Measurements from ENCODE around the gene CCNB1.
"Not testable (repeated sequence)": the region's sequence is repeated elsewhere in the genome, so short reads cannot be mapped to it uniquely, and the experiment has no call there.

Gene CCNB1

GRCh38 chr5:69166686-69167492 lies at the start of gene CCNB1:
Gene CCNB1, plus strand, starts transcription at chr5:69167150. Its CDS starts 113 bp downstream, at chr5:69167263.
- DNase-seq (ENCODE audit: low spot score), result peak; percentile 100

GRCh38 chr5:69129413-69129812 lies 37.5 kb upstream of the CCNB1 start:
- DNase-seq (ENCODE audit: low spot score), result peak; percentile 36

- no peak for DNase-seq (ENCODE audit: low spot score)
These were observed 36.7 kb upstream of the CCNB1 start for GRCh38 chr5:69130241-69130640.

GRCh38 chr5:69131304-69131703 lies 35.6 kb upstream of the CCNB1 start:
- no peak for DNase-seq (ENCODE audit: low spot score)

GRCh38 chr5:69134126-69134525 lies 32.8 kb upstream of the CCNB1 start:
- DNase-seq (ENCODE audit: low spot score), result no peak

- no peak for DNase-seq (ENCODE audit: low spot score)
These were observed 30.7 kb upstream of the CCNB1 start for GRCh38 chr5:69136293-69136692.

GRCh38 chr5:69137208-69137607 lies 29.7 kb upstream of the CCNB1 start:
- not testable (repeated sequence) for DNase-seq (ENCODE audit: low spot score)

- DNase-seq (ENCODE audit: low spot score), result no peak
These were observed 29.1 kb upstream of the CCNB1 start for GRCh38 chr5:69137807-69138206.

GRCh38 chr5:69138766-69139165 lies 28.2 kb upstream of the CCNB1 start:
- DNase-seq (ENCODE audit: low spot score), result no peak

GRCh38 chr5:69140239-69140638 lies 26.7 kb upstream of the CCNB1 start:
- not testable (repeated sequence) for DNase-seq (ENCODE audit: low spot score)

- DNase-seq (ENCODE audit: low spot score), result no peak
These were observed 26.1 kb upstream of the CCNB1 start for GRCh38 chr5:69140827-69141226.

GRCh38 chr5:69148576-69148975 lies 18.4 kb upstream of the CCNB1 start:
- DNase-seq (ENCODE audit: low spot score), result not testable (repeated sequence)

GRCh38 chr5:69148981-69149675 lies 17.8 kb upstream of the CCNB1 start:
- no peak for DNase-seq (ENCODE audit: low spot score)

- no peak for DNase-seq (ENCODE audit: low spot score)
These were observed 17.3 kb upstream of the CCNB1 start for GRCh38 chr5:69149676-69150010.

- no peak for DNase-seq (ENCODE audit: low spot score)
These were observed 14.2 kb upstream of the CCNB1 start for GRCh38 chr5:69152731-69153130.

- DNase-seq (ENCODE audit: low spot score), result no peak
These were observed 10.5 kb upstream of the CCNB1 start for GRCh38 chr5:69156456-69156855.

- no peak for DNase-seq (ENCODE audit: low spot score)
These were observed 8.9 kb upstream of the CCNB1 start for GRCh38 chr5:69158039-69158438.

GRCh38 chr5:69160651-69161050 lies 6.3 kb upstream of the CCNB1 start:
- DNase-seq (ENCODE audit: low spot score), result no peak

- peak; percentile 32 for DNase-seq (ENCODE audit: low spot score)
These were observed 524 bp downstream of the CCNB1 start for GRCh38 chr5:69167493-69167855.

- DNase-seq (ENCODE audit: low spot score), result no peak
These were observed 979 bp downstream of the CCNB1 start for GRCh38 chr5:69167929-69168328.

GRCh38 chr5:69170495-69170894 lies 3.5 kb downstream of the CCNB1 start:
- no peak for DNase-seq (ENCODE audit: low spot score)

GRCh38 chr5:69170969-69171368 lies 4.0 kb downstream of the CCNB1 start:
- DNase-seq (ENCODE audit: low spot score), result no peak

GRCh38 chr5:69181659-69182293 lies 14.8 kb downstream of the CCNB1 start:
- not testable (repeated sequence) for DNase-seq (ENCODE audit: low spot score)

Measured in hepatic stellate cell (primary cell).